HepG2 (cell line): Measurements from ENCODE around the gene FBXO10. TPM values are rescaled to one million over a fixed set of nuclear protein-coding genes. Genes with fewer than 3 reads are reported as not detected.

Source experiments
- ATAC-seq: fragments of 200-7000 bp; cut with Tn5 transposase; 3 replicates; pipeline ENCODE4 v1.9.1; 2020; ENCODE audit warnings: mild to moderate bottlenecking, moderate library complexity
- BruUV-seq: library from RNA; stranded (reverse); fragments of 400-500 nt; replicated peaks from 2 replicates; lab custom pipeline; 2021; lab: Mats Ljungman, UMichigan
- CTCF ChIA-PET: fragments of 300-600 bp; formaldehyde crosslinking; extraction: SDS; loops from one replicate; lab custom pipeline; 2021; ENCODE audit warnings: low total read pairs, inconsistent platforms, low intra/inter-chr PET ratio; lab: Yijun Ruan, JAX
- POLR2A ChIA-PET: fragments of 350-600 bp; sonication (Branson Sonifier 250); formaldehyde crosslinking; loops from one replicate; lab custom pipeline; 2020; ENCODE audit warnings: antibody characterized with exemption, inconsistent platforms; lab: Yijun Ruan, JAX
- DNase-seq: peaks from one replicate; pipeline ENCODE4 v3.0.0-alpha.2; 2015; ENCODE audit warnings: low spot score
- FAIRE-seq: peaks from 3 replicates; lab custom pipeline; 2011; peaks lifted over from hg19 to GRCh38; lab: Jason Lieb, UNC
- H2AFZ ChIP-seq: one replicate; pipeline ENCODE4 v1.6.1; 2011; ENCODE audit warnings: low read length, inconsistent platforms
- H3K27ac ChIP-seq: fragments of 300-600 bp; 3 replicates; pipeline ENCODE4 v1.8.0; 2011; ENCODE audit warnings: mixed run types, mild to moderate bottlenecking, mixed read lengths, low read length, inconsistent platforms; ENCODE audit not compliant: insufficient read depth; ENCODE audit errors: extremely low read length
- H3K27me3 ChIP-seq, 2 experiments: fragments of 200-600 bp in 1 of 2; 2 replicates in 1 of 2; 3 replicates in 1 of 2; pipeline versions ENCODE4 v1.6.0 to v1.8.0; 2011; ENCODE audit warnings: low read length in 2 of 2, mild to moderate bottlenecking in 2 of 2, moderate library complexity in 2 of 2, inconsistent platforms in 1 of 2; ENCODE audit not compliant: insufficient read depth in 2 of 2, control insufficient read depth in 1 of 2
- H3K36me3 ChIP-seq, 2 experiments: fragments of 200-600 bp in 1 of 2; replicated peaks in 1 of 2; 2 replicates in 1 of 2; 3 replicates in 1 of 2; pipeline versions ENCODE4 v1.5.1 to v1.8.0; 2011; ENCODE audit warnings: low read length in 2 of 2, inconsistent platforms in 1 of 2; ENCODE audit not compliant: insufficient read depth in 2 of 2, control insufficient read depth in 1 of 2
- H3K4me1 ChIP-seq: 2 replicates; pipeline ENCODE4 v1.5.1; 2012; ENCODE audit warnings: low read length, inconsistent platforms; ENCODE audit not compliant: insufficient read depth
- H3K4me2 ChIP-seq: 2 replicates; pipeline ENCODE4 v1.6.0; 2011; ENCODE audit warnings: low read depth, low read length, inconsistent platforms
- H3K4me3 ChIP-seq, 3 experiments: fragments of 200-600 bp in 1 of 3; sonication (generic), shearing (Covaris generic) in 1 of 3; replicated peaks in 1 of 3; 2 replicates each; pipeline ENCODE4 v1.5.1; 2011 to 2016; ENCODE audit warnings: low read length in 3 of 3, inconsistent platforms in 2 of 3, low read depth in 2 of 3, mild to moderate bottlenecking in 2 of 3, control low read depth in 1 of 3, mixed read lengths in 1 of 3; ENCODE audit not compliant: insufficient read depth in 1 of 3
- H3K79me2 ChIP-seq: one replicate; pipeline ENCODE4 v1.6.1; 2011; ENCODE audit warnings: low read length, inconsistent platforms; ENCODE audit not compliant: insufficient read depth
- H3K9ac ChIP-seq: 2 replicates; pipeline ENCODE4 v1.6.0; 2011; ENCODE audit warnings: mild to moderate bottlenecking, low read depth, low read length, inconsistent platforms; ENCODE audit not compliant: insufficient read depth
- H3K9me3 ChIP-seq: 2 replicates; pipeline ENCODE4 v1.5.1; 2012; ENCODE audit warnings: mild to moderate bottlenecking, low read length
- H4K20me1 ChIP-seq: 2 replicates; pipeline ENCODE4 v1.6.0; 2011; ENCODE audit warnings: inconsistent platforms, mild to moderate bottlenecking, low read length, moderate library complexity; ENCODE audit not compliant: insufficient read depth
- ARNT ChIP-seq: fragments of 450-650 bp; IDR thresholded peaks from 2 replicates; pipeline ENCODE4 v1.6.1; 2017
- CBX2 ChIP-seq, 2 experiments: fragments of 200-600 bp in 1 of 2; sonication (generic); formaldehyde crosslinking in 1 of 2; IDR thresholded peaks; 2 replicates each; pipeline versions ENCODE4 v1.7.0 to v1.8.1; 2018 to 2022; ENCODE audit warnings: low read depth in 2 of 2, low read length in 1 of 2, mild to moderate bottlenecking in 1 of 2, missing genetic modification reagents in 1 of 2
- ELF1 ChIP-seq: sonication (generic); formaldehyde crosslinking; IDR thresholded peaks from 2 replicates; pipeline ENCODE4 v1.4.0; 2020; ENCODE audit warnings: missing genetic modification reagents
- IKZF5 ChIP-seq: IDR thresholded peaks from 2 replicates; pipeline ENCODE4 v1.6.1; 2018; ENCODE audit warnings: missing genetic modification reagents, mild to moderate bottlenecking, missing compliant biosample characterization
- ZNF709 ChIP-seq: sonication (generic); formaldehyde crosslinking; IDR thresholded peaks from 2 replicates; pipeline ENCODE4 v1.5.0; 2020; ENCODE audit warnings: mild to moderate bottlenecking, missing genetic modification reagents
- WGBS: methylation state at CpG from one replicate; pipeline ENCODE4 v1.1.6; 2017; ENCODE audit warnings: low lambda C conversion rate; 5-methylcytosine and 5-hydroxymethylcytosine counted together
- in situ Hi-C: cut with HindIII; loops from 2 replicates; pipeline ENCODE4 v1.10.0; 2017; ENCODE audit warnings: low pct_unique_long_range_greater_than_20kb; ENCODE audit not compliant: extremely low pct_ligation_motif_present
- intact Hi-C: fragments of 100-400 bp; cut with micrococcal nuclease; formaldehyde crosslinking; loops from one replicate; pipeline ENCODE4 v1.10.0; 2022; ENCODE audit not compliant: unreplicated experiment
- polyA plus RNA-seq, 8 experiments: library from polyadenylated mRNA; depleted of rRNA in 3 of 8; stranded (reverse) in 7 of 8; unstranded in 1 of 8; fragments of >200 nt; fragmentation: Illumina TruSeq in 4 of 8; extraction: Trizol in 4 of 8; gene quantifications; 2 replicates each; pipeline versions ENCODE4 v1.2.1 to v1.2.3, GENCODE V29; 2011 to 2016; ENCODE audit warnings: low read depth in 4 of 8, missing spikeins in 1 of 8, mixed read lengths in 1 of 8; ENCODE audit not compliant: insufficient read depth in 1 of 8
- total RNA-seq, 5 experiments: library from RNA; depleted of rRNA; stranded (reverse); fragments of >200 nt; fragmentation: Illumina TruSeq; extraction: Trizol; gene quantifications; 2 replicates each; pipeline ENCODE4 v1.2.3, GENCODE V29; 2016; ENCODE audit warnings: low read depth in 1 of 5
- TF ChIP-seq, protein P1 (sequence below): sonication (generic); formaldehyde crosslinking; IDR thresholded peaks from 2 replicates; pipeline ENCODE4 v1.4.0; 2020; ENCODE audit warnings: missing genetic modification reagents

Gene FBXO10
- total and polyA plus RNA-seq, 2 of the 13 experiments (the other 11 are each of a cell fraction or from before 2014, with no cell fraction given): 3.1 to 5.1 TPM

GRCh38 chr9:37522971-37523370 is 53.2 kb downstream of the FBXO10 start:
- Histone ChIP-seq H3K27me3 (no peaks in the 10 kb centered on the region), H3K4me2 (no peak overlapping the region), H3K79me2 (no peaks in the 10 kb centered on the region), H3K9me3 (no peaks in the 10 kb centered on the region), H4K20me1 (no peaks in the 10 kb centered on the region), H3K4me1 (0 out of 2 replicates have a peak, but pooled peaks cover under 1% of the 10 kb centered on the region), H3K4me3 (no peak overlapping the region), H2AFZ (no peak overlapping the region), H3K9ac (no peak overlapping the region), H3K36me3 (peaks cover 3 to 12% of the 10 kb centered on the region in 2 experiments; a peak in 3 of 5 replicates), H3K27ac (no peak overlapping the region)
- WGBS: 89% methylated on average over 2 of the region's 2 CpGs
- no TSS peak for BruUV-seq
- DNase-seq: no peak
- ChIA-PET CTCF (no interaction called here), POLR2A (no interaction called here)
- FAIRE-seq: no peak
- no peak for TF ChIP-seq IKZF5
- no peak for TF ChIP-seq ZNF709
- in situ Hi-C loops (no loop called here), intact Hi-C loops (no loop called here)
- ATAC-seq: no peak

DNA sequence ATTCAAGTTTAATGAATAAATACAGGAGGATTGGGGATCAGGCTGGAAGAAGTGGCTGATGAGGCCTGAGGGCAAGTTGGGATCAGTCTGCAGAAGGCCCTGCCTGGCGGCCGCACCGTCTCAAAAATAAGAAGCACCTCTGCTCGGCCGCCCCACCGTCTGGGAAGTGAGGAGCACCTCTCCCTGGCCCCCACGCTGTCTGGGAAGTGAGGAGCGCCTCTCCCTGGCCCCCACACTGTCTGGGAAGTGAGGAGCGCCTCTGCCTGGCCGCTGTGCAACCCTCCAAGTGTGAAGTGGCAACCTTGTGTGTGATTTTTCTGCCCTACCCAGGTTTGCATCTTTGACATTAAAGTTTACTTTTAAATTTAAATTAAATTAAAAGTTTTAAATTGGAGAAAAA is 55.1 kb downstream of the FBXO10 start:
- intact Hi-C loops: no loop called here
- no peaks in the 10 kb centered on the region for H3K27me3 ChIP-seq
- H3K79me2 ChIP-seq: no peaks in the 10 kb centered on the region
- no peak overlapping the region for H2AFZ ChIP-seq
- POLR2A ChIA-PET: no interaction called here
- H3K4me1 ChIP-seq: peaks cover 5% of the 10 kb centered on the region; the same call in 1 of the 2 replicates
- no peak overlapping the region for H3K4me3 ChIP-seq
- BruUV-seq: no TSS peak
- no peak for TF ChIP-seq ARNT
- TF ChIP-seq CBX2 (IDR thresholded peaks at IDR 0.05; ENCODE audit: low read depth, low read length): no peak
- TF ChIP-seq CBX2 (CRISPR knock-in tag; IDR thresholded peaks at IDR 0.05; ENCODE audit: low read depth): no peak
- TF ChIP-seq, protein P1, sequence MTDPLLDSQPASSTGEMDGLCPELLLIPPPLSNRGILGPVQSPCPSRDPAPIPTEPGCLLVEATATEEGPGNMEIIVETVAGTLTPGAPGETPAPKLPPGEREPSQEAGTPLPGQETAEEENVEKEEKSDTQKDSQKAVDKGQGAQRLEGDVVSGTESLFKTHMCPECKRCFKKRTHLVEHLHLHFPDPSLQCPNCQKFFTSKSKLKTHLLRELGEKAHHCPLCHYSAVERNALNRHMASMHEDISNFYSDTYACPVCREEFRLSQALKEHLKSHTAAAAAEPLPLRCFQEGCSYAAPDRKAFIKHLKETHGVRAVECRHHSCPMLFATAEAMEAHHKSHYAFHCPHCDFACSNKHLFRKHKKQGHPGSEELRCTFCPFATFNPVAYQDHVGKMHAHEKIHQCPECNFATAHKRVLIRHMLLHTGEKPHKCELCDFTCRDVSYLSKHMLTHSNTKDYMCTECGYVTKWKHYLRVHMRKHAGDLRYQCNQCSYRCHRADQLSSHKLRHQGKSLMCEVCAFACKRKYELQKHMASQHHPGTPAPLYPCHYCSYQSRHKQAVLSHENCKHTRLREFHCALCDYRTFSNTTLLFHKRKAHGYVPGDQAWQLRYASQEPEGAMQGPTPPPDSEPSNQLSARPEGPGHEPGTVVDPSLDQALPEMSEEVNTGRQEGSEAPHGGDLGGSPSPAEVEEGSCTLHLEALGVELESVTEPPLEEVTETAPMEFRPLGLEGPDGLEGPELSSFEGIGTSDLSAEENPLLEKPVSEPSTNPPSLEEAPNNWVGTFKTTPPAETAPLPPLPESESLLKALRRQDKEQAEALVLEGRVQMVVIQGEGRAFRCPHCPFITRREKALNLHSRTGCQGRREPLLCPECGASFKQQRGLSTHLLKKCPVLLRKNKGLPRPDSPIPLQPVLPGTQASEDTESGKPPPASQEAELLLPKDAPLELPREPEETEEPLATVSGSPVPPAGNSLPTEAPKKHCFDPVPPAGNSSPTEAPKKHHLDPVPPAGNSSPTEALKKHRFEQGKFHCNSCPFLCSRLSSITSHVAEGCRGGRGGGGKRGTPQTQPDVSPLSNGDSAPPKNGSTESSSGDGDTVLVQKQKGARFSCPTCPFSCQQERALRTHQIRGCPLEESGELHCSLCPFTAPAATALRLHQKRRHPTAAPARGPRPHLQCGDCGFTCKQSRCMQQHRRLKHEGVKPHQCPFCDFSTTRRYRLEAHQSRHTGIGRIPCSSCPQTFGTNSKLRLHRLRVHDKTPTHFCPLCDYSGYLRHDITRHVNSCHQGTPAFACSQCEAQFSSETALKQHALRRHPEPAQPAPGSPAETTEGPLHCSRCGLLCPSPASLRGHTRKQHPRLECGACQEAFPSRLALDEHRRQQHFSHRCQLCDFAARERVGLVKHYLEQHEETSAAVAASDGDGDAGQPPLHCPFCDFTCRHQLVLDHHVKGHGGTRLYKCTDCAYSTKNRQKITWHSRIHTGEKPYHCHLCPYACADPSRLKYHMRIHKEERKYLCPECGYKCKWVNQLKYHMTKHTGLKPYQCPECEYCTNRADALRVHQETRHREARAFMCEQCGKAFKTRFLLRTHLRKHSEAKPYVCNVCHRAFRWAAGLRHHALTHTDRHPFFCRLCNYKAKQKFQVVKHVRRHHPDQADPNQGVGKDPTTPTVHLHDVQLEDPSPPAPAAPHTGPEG (CRISPR knock-in tag): no peak
- TF ChIP-seq ELF1 (CRISPR knock-in tag): no peak
- no peak for DNase-seq
- H3K4me2 ChIP-seq: no peak overlapping the region
- 94% methylated on average over 10 of the region's 10 CpGs for WGBS
- H4K20me1 ChIP-seq: no peaks in the 10 kb centered on the region
- H3K9me3 ChIP-seq: no peaks in the 10 kb centered on the region
- H3K36me3 ChIP-seq: peaks cover 2 to 12% of the 10 kb centered on the region in 2 experiments; a peak in 3 of 5 replicates
- no peak overlapping the region for H3K9ac ChIP-seq
- no peak for FAIRE-seq
- in situ Hi-C loops: no loop called here
- ATAC-seq: no peak
- H3K27ac ChIP-seq: no peak overlapping the region
- CTCF ChIA-PET: no interaction called here
